Epithelial cell of proximal tubule (primary cell): ENCODE measurements around the gene ZMIZ1. TPM values are rescaled to one million over a fixed set of nuclear protein-coding genes. Genes with fewer than 3 reads are reported as not detected.

Experiments used
- DNase-seq: peaks from one replicate; pipeline ENCODE4 v3.0.0-alpha.2; 2011; ENCODE audit warnings: low read depth
- H3K4me3 ChIP-seq: 2 replicates; pipeline ENCODE4 v1.5.1; 2011; ENCODE audit warnings: low read depth, mild to moderate bottlenecking, low read length
- CTCF ChIP-seq: conservative IDR thresholded peaks from 2 replicates; pipeline ENCODE4 v1.5.1; 2012; ENCODE audit warnings: low read depth, mild to moderate bottlenecking, low read length
- total RNA-seq: library from RNA; depleted of rRNA; stranded (reverse); fragments of >200 nt; gene quantifications from 2 replicates; pipeline ENCODE4 v1.2.3, GENCODE V29; 2015

Gene ZMIZ1
- total RNA-seq, 1 donor from 2014 or later = 21.4 TPM

- DNase-seq = no peak
Observed at GRCh38 chr10:79090134-79090803, 21.5 kb downstream of the ZMIZ1 start.

GRCh38 chr10:79092292-79092896 lies 23.6 kb downstream of the ZMIZ1 start:
- H3K4me3 ChIP-seq = no peak overlapping the region
- DNase-seq = no peak
- TF ChIP-seq CTCF = no peak

More at GRCh38 chr10:79090134-79090803, 21.5 kb downstream of the ZMIZ1 start:
- H3K4me3 ChIP-seq = no peak overlapping the region
- no peak for TF ChIP-seq CTCF

DNA sequence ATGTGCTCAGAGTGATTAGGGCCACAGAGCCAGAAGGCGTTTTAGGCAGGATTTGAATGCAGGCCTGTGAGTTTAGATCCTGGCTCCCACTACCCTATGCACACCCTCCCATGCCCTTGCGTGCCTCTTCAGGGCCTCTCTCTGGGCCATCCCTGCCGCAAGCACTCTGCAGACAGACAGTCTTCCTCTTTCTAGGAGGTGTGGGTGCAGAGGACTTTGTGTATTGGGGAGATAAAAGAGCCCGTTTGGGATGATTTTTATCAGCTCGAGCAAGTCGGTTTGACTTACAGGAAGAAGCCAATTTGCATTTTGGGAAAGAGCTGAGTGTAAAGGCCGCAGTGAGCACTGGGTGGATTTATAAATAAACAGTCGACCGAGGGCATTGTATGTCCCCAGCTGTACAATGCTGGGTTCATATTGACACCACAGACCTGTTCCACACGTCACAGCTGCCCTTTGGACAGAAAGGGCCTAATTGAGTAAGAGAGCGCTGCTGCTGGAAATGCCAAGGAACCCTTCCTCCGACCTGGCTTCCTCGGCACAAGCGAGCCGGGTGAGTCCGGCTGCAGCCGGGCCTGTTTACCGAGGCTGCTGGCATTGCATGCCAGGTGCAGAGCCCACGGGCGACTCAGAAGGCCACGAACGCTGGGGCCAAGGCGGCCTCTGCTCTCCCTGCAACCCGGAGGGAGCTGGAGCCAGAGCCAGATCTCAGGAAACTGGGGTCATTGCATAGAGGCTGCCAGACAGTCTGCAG lies 25.1 kb downstream of the ZMIZ1 start:
- DNase-seq = no peak
- TF ChIP-seq CTCF = no peak

GRCh38 chr10:79094412-79095175 lies 25.8 kb downstream of the ZMIZ1 start:
- no peak for TF ChIP-seq CTCF
- DNase-seq = no peak
- no peak overlapping the region for H3K4me3 ChIP-seq

More for the DNA sequence above, 25.1 kb downstream of the ZMIZ1 start:
- H3K4me3 ChIP-seq = no peak overlapping the region

GRCh38 chr10:79095316-79095715 lies 26.6 kb downstream of the ZMIZ1 start:
- no peak for DNase-seq
- no peak for TF ChIP-seq CTCF
- H3K4me3 ChIP-seq = no peak overlapping the region

- no peak for TF ChIP-seq CTCF
- no peak overlapping the region for H3K4me3 ChIP-seq
Observed at GRCh38 chr10:79096514-79096913, 27.7 kb downstream of the ZMIZ1 start.

More at GRCh38 chr10:79096514-79096913, 27.7 kb downstream of the ZMIZ1 start:
- no peak for DNase-seq
